Measurements from ENCODE around the gene ZFAND2A. TPM values are rescaled to one million over a fixed set of nuclear protein-coding genes. Genes with fewer than 3 reads are reported as not detected.
A peak's percentile ranks its signal among the peaks of the same experiment; 100 is the strongest.
"Not testable (repeated sequence)": the region's sequence is repeated elsewhere in the genome, so short reads cannot be mapped to it uniquely, and the experiment has no call there.

Gene ZFAND2A
- total RNA-seq, 1 donor from 2014 or later: 19.9 TPM

- no peak overlapping the region for H3K27ac ChIP-seq
- H3K4me1 ChIP-seq: no peaks in the 10 kb centered on the region
- no peaks in the 10 kb centered on the region for H3K36me3 ChIP-seq
- no peak overlapping the region for H3K4me3 ChIP-seq
- TF ChIP-seq, protein P1, sequence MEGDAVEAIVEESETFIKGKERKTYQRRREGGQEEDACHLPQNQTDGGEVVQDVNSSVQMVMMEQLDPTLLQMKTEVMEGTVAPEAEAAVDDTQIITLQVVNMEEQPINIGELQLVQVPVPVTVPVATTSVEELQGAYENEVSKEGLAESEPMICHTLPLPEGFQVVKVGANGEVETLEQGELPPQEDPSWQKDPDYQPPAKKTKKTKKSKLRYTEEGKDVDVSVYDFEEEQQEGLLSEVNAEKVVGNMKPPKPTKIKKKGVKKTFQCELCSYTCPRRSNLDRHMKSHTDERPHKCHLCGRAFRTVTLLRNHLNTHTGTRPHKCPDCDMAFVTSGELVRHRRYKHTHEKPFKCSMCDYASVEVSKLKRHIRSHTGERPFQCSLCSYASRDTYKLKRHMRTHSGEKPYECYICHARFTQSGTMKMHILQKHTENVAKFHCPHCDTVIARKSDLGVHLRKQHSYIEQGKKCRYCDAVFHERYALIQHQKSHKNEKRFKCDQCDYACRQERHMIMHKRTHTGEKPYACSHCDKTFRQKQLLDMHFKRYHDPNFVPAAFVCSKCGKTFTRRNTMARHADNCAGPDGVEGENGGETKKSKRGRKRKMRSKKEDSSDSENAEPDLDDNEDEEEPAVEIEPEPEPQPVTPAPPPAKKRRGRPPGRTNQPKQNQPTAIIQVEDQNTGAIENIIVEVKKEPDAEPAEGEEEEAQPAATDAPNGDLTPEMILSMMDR (IDR thresholded peaks at IDR 0.05): no peak
- H3K9me3 ChIP-seq: no peaks in the 10 kb centered on the region
- no peak for DNase-seq
- H3K27me3 ChIP-seq: no peaks in the 10 kb centered on the region
- intact Hi-C loops (cut with DNase I): no loop called here
- no peak for ATAC-seq
These were observed 4.4 kb upstream of the ZFAND2A start for GRCh38 chr7:1164436-1164835.

DNA sequence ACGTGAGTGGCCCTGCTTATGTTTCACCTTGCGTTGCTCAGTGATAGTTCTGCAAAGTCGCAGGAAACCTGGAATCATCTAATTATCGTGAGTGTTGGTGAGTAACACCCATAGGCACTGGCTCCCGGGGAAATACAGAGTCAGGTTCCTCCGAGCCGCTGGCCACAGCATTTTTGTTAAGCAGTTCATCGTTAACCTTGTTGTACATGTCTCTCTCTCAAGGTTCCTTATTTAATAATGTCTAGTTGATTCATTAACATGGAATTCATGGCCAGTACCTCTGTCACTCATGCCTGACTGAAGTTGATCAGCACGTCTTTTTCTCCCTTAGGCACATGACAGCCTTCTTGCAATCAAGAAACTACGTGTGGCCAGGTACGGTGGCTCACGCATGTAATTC lies 3.1 kb upstream of the ZFAND2A start:
- TF ChIP-seq, protein P1 (IDR thresholded peaks at IDR 0.05): no peak

DNA sequence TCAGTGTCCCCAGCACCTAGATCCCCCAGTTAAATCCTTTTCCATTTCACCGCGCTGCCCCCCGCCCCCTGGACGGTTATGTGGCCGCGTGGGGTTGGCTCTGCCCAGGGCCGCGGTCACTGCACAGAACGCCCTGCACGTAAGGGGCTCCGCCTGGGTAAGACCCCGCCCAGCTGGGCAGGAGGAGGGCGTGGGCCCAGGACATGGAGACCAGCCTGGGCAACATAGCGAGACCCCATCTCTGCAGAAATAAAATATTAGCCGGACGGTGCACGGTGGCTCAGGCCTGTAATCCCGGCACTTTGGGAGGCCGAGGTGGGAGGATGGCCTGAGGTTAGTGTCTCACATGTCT lies 650 bp upstream of the ZFAND2A start:
- peak; percentile 6 for ATAC-seq
- DNase-seq: no peak

More for the DNA sequence above, 3.1 kb upstream of the ZFAND2A start:
- H3K27ac ChIP-seq: no peak overlapping the region
- no peaks in the 10 kb centered on the region for H3K27me3 ChIP-seq
- peaks cover 8% of the 10 kb centered on the region for H3K4me1 ChIP-seq
- H3K36me3 ChIP-seq: peaks cover under 1% of the 10 kb centered on the region
- no peak overlapping the region for H3K4me3 ChIP-seq
- no peaks in the 10 kb centered on the region for H3K9me3 ChIP-seq
- no peak for DNase-seq
- ATAC-seq: no peak
- intact Hi-C loops (cut with DNase I): no loop called here

DNA sequence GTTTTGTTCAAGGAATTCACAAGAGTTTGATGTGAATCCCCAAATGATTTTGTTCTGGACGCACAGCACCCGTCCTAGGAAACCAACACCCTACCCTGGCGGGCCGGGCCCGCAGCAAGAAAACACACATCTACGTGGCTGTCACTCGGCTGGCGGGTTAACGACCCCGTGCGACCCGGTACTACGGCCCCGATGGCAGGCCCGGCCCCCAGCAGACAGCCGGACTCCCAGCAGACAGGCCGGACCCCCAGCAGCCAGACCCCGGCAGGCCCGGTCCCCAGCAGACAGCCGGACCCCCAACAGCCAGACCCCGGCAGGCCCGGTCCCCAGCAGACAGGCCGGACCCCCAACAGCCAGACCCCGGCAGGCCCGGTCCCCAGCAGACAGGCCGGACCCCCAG lies 765 bp downstream of the ZFAND2A start:
- ATAC-seq; DNase-seq; H3K27me3 ChIP-seq; intact Hi-C loops (cut with DNase I); H3K9me3 ChIP-seq: not testable (repeated sequence)
- H3K4me1 ChIP-seq: peaks cover 12% of the 10 kb centered on the region
- peak overlapping the region; percentile 63 for H3K27ac ChIP-seq
- H3K36me3 ChIP-seq: peaks cover 34% of the 10 kb centered on the region
- peak overlapping the region; percentile 77 for H3K4me3 ChIP-seq

More for the DNA sequence above, 650 bp upstream of the ZFAND2A start:
- H3K9me3 ChIP-seq: no peaks in the 10 kb centered on the region
- H3K4me1 ChIP-seq: peaks cover 12% of the 10 kb centered on the region
- intact Hi-C loops (cut with DNase I): no loop called here
- H3K36me3 ChIP-seq: peaks cover 20% of the 10 kb centered on the region
- H3K4me3 ChIP-seq: peak overlapping the region; percentile 63
- peak overlapping the region; percentile 92 for H3K27ac ChIP-seq
- no peaks in the 10 kb centered on the region for H3K27me3 ChIP-seq
- TF ChIP-seq, protein P1 (IDR thresholded peaks at IDR 0.05): no peak

GRCh38 chr7:1158203-1159126 lies 1.5 kb downstream of the ZFAND2A start:
- no peaks in the 10 kb centered on the region for H3K27me3 ChIP-seq
- H3K9me3 ChIP-seq: no peaks in the 10 kb centered on the region
- H3K4me3 ChIP-seq: peak overlapping the region; percentile 77
- peak overlapping the region; percentile 63 for H3K27ac ChIP-seq
- ATAC-seq (no peak), DNase-seq (no peak)
- peaks cover 41% of the 10 kb centered on the region for H3K36me3 ChIP-seq
- TF ChIP-seq, protein P1 (IDR thresholded peaks at IDR 0.05): no peak
- H3K4me1 ChIP-seq: peaks cover 12% of the 10 kb centered on the region
- intact Hi-C loops (cut with DNase I): no loop called here

DNA sequence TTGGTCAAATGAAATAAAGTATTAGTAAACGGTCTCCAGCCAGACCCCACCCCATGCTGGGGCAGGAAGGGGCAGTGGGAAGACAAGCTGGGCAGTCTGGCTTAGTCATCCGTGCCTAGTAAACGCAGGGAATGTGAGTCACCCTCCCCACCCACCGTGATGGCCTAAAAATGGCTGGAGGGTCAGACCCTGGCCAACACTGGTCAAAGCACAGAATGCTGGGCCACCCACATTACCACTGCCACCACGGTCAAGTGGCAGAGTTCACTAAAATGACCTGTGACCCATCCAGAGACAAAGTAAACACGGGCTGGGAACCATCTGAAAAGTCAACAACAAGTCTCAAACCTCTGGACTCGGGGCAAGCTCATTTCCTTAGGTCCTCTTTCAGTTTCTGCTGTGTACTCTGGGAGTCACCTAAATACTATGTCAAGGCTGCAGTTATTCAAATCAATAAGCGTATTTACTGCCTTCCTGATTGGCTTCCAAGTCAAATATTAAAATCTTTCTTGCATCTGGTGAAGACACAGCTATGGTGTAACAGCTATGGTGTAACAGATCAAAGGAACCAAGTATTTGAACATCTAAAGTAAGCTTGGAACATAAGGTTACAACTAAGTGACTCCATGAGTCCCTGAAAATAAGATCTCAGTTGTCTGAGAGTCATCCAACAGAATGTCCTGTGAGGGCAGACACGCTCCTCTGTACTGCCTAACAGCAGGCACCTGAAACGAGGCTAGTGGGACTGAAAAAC lies 3.0 kb downstream of the ZFAND2A start:
- Histone ChIP-seq H3K9me3 (no peaks in the 10 kb centered on the region), H3K36me3 (peaks cover 57% of the 10 kb centered on the region), H3K27ac (no peak overlapping the region), H3K27me3 (no peaks in the 10 kb centered on the region), H3K4me3 (no peak overlapping the region), H3K4me1 (peaks cover 12% of the 10 kb centered on the region)
- intact Hi-C loops (cut with DNase I): no loop called here
- no peak for DNase-seq
- TF ChIP-seq, protein P1 (IDR thresholded peaks at IDR 0.05): no peak
- no peak for ATAC-seq

DNA sequence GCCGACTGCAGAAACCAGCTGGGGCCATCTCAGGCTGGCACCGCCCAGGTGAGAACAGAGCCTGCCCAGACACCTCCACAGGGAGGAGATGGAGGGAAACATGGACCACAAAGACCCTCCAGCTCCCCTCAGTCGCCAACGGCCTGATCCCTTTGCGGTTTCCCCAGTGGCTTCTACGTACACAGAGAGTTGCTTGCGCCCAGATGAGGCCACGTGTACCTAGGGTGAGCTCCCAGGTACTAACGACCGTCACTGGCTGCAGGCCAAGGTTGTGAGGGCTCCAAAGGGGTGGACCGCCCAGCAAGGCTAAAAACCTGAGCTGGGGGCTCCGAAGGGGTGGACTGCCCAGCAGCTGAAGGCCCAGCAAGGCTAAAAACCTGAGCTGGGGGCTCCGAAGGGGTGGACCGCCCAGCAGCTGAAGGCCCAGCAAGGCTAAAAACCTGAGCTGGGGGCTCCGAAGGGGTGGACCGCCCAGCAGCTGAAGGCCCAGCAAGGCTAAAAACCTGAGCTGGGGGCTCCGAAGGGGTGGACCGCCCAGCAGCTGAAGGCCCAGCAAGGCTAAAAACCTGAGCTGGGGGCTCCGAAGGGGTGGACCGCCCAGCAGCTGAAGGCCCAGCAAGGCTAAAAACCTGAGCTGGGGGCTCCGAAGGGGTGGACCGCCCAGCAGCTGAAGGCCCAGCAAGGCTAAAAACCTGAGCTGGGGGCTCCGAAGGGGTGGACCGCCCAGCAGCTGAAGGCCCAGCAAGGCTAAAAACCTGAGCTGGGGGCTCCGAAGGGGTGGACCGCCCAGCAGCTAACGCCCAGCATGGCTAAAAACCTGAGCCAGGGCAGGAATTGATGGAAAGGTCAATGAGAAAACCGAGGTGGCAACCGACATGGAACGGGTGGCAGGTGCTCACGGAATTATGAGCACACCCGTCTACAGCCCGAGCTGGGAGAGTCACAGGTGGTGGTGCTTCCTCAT lies 3.9 kb downstream of the ZFAND2A start:
- DNase-seq; intact Hi-C loops (cut with DNase I); H3K27me3 ChIP-seq; ATAC-seq; H3K4me3 ChIP-seq; H3K27ac ChIP-seq; H3K9me3 ChIP-seq: not testable (repeated sequence)
- Histone ChIP-seq H3K4me1 (peaks cover 12% of the 10 kb centered on the region), H3K36me3 (peaks cover 60% of the 10 kb centered on the region)

Measured in upper lobe of right lung (tissue), 1 donor.